Measurements from ENCODE around the gene ADARB2.

ADARB2 gene

GRCh38 chr10:1741450-1741849 is 4.1 kb upstream of the ADARB2 start:
- no peak overlapping the region for H3K4me2 ChIP-seq
- H4K20me1 ChIP-seq (ENCODE audit: insufficient read depth): no peaks in the 10 kb centered on the region
- no peak overlapping the region for H2AFZ ChIP-seq (ENCODE audit: low read depth)
- H3K27me3 ChIP-seq (ENCODE audit: insufficient read depth, low read depth): no peaks in the 10 kb centered on the region
- H3K27ac ChIP-seq: no peak overlapping the region
- H3K4me3 ChIP-seq (IDR thresholded peaks at IDR 0.05; ENCODE audit: insufficient read depth, low read depth, low read length): no peak overlapping the region
- TF ChIP-seq, protein P1, sequence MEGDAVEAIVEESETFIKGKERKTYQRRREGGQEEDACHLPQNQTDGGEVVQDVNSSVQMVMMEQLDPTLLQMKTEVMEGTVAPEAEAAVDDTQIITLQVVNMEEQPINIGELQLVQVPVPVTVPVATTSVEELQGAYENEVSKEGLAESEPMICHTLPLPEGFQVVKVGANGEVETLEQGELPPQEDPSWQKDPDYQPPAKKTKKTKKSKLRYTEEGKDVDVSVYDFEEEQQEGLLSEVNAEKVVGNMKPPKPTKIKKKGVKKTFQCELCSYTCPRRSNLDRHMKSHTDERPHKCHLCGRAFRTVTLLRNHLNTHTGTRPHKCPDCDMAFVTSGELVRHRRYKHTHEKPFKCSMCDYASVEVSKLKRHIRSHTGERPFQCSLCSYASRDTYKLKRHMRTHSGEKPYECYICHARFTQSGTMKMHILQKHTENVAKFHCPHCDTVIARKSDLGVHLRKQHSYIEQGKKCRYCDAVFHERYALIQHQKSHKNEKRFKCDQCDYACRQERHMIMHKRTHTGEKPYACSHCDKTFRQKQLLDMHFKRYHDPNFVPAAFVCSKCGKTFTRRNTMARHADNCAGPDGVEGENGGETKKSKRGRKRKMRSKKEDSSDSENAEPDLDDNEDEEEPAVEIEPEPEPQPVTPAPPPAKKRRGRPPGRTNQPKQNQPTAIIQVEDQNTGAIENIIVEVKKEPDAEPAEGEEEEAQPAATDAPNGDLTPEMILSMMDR (conservative IDR thresholded peaks at IDR 0.05; ENCODE audit: low read depth, low read length): no peak
- H3K36me3 ChIP-seq (ENCODE audit: insufficient read depth): no peaks in the 10 kb centered on the region
- no peaks in the 10 kb centered on the region for H3K79me2 ChIP-seq (ENCODE audit: insufficient read depth, low read depth)
- H3K4me1 ChIP-seq (ENCODE audit: low read depth, poor library complexity, severe bottlenecking): peaks cover 6% of the 10 kb centered on the region
- no peak overlapping the region for H3K9ac ChIP-seq

- peaks cover 13% of the 10 kb centered on the region for H3K4me1 ChIP-seq (ENCODE audit: low read depth, poor library complexity, severe bottlenecking)
- no peaks in the 10 kb centered on the region for H3K27me3 ChIP-seq (ENCODE audit: insufficient read depth, low read depth)
- no peaks in the 10 kb centered on the region for H3K79me2 ChIP-seq (ENCODE audit: insufficient read depth, low read depth)
- H3K27ac ChIP-seq: no peak overlapping the region
- TF ChIP-seq, protein P1 (conservative IDR thresholded peaks at IDR 0.05; ENCODE audit: low read depth, low read length): no peak
- no peak overlapping the region for H3K4me2 ChIP-seq
- H3K9ac ChIP-seq: no peak overlapping the region
- no peaks in the 10 kb centered on the region for H4K20me1 ChIP-seq (ENCODE audit: insufficient read depth)
- no peaks in the 10 kb centered on the region for H3K36me3 ChIP-seq (ENCODE audit: insufficient read depth)
- H3K4me3 ChIP-seq (IDR thresholded peaks at IDR 0.05; ENCODE audit: insufficient read depth, low read depth, low read length): no peak overlapping the region
- no peak overlapping the region for H2AFZ ChIP-seq (ENCODE audit: low read depth)
These were observed 2.4 kb upstream of the ADARB2 start for GRCh38 chr10:1739751-1740150.

- Histone ChIP-seq H3K36me3 (ENCODE audit: insufficient read depth) (no peaks in the 10 kb centered on the region), H3K27ac (no peak overlapping the region), H4K20me1 (ENCODE audit: insufficient read depth) (no peaks in the 10 kb centered on the region), H3K4me1 (ENCODE audit: low read depth, poor library complexity, severe bottlenecking) (peaks cover 13% of the 10 kb centered on the region), H3K4me3 (IDR thresholded peaks at IDR 0.05; ENCODE audit: insufficient read depth, low read depth, low read length) (no peak overlapping the region), H3K79me2 (ENCODE audit: insufficient read depth, low read depth) (no peaks in the 10 kb centered on the region), H3K27me3 (ENCODE audit: insufficient read depth, low read depth) (no peaks in the 10 kb centered on the region), H2AFZ (ENCODE audit: low read depth) (no peak overlapping the region), H3K4me2 (no peak overlapping the region), H3K9ac (no peak overlapping the region)
- TF ChIP-seq, protein P1 (conservative IDR thresholded peaks at IDR 0.05; ENCODE audit: low read depth, low read length): no peak
These were observed 1.6 kb upstream of the ADARB2 start for GRCh38 chr10:1738950-1739349.

DNA sequence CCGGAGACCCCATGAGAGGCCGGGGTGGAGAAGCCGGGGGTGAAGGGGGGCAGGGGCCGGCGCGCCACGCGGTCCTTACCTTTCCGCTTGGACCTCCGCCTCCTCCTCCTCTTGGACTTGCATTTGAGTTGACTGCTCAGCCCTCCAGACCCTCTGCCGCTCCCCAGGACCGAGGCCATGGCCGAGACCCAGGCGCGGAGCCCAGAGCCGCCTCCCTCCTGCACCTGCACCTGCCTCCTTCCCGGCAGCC is 428 bp downstream of the ADARB2 start:
- peak overlapping the region; percentile 28; the same call in 1 of the 2 replicates for H3K27ac ChIP-seq
- H3K36me3 ChIP-seq (ENCODE audit: insufficient read depth): no peaks in the 10 kb centered on the region
- peak overlapping the region; percentile 69; the same call in 1 of the 2 replicates for H3K9ac ChIP-seq
- no peaks in the 10 kb centered on the region for H4K20me1 ChIP-seq (ENCODE audit: insufficient read depth)
- peak overlapping the region; percentile 99 for H2AFZ ChIP-seq (ENCODE audit: low read depth)
- H3K79me2 ChIP-seq (ENCODE audit: insufficient read depth, low read depth): no peaks in the 10 kb centered on the region
- TF ChIP-seq, protein P1 (conservative IDR thresholded peaks at IDR 0.05; ENCODE audit: low read depth, low read length): no peak
- H3K4me2 ChIP-seq: peak overlapping the region; percentile 74
- no peaks in the 10 kb centered on the region for H3K27me3 ChIP-seq (ENCODE audit: insufficient read depth, low read depth)
- no peak overlapping the region for H3K4me3 ChIP-seq (IDR thresholded peaks at IDR 0.05; ENCODE audit: insufficient read depth, low read depth, low read length)
- H3K4me1 ChIP-seq (ENCODE audit: low read depth, poor library complexity, severe bottlenecking): peaks cover 13% of the 10 kb centered on the region
